Left lobe of liver (tissue), 2 donors: ENCODE measurements around the gene MCU. TPM values are rescaled to one million over a fixed set of nuclear protein-coding genes. Genes with fewer than 3 reads are reported as not detected.
"Not testable (repeated sequence)": the region's sequence is repeated elsewhere in the genome, so short reads cannot be mapped to it uniquely, and the experiment has no call there.

Experiments
- ATAC-seq: fragments of 200-7000 bp; cut with Tn5 transposase; one replicate; pipeline ENCODE4 v1.9.1; 2020; ENCODE audit warnings: mild to moderate bottlenecking, moderate library complexity
- DNase-seq: peaks from one replicate; pipeline ENCODE4 v3.0.0-alpha.2; 2020; ENCODE audit warnings: low spot score
- total RNA-seq: library from RNA; stranded (reverse); gene quantifications from one replicate; pipeline ENCODE4 v1.2.1, GENCODE V29; 2021
- donor health status: DM: no; HTN: no; CAD: no; lungs with moderate emphysema.
- donor health status: DM: no; HTN: yes; CAD: no.

MCU gene
- total RNA-seq, 1 donor from 2014 or later: 6.6 TPM

- DNase-seq (no peak), ATAC-seq (peak; percentile 19)
Measured at GRCh38 chr10:72887043-72887442, 195.1 kb downstream of the MCU start.

DNA sequence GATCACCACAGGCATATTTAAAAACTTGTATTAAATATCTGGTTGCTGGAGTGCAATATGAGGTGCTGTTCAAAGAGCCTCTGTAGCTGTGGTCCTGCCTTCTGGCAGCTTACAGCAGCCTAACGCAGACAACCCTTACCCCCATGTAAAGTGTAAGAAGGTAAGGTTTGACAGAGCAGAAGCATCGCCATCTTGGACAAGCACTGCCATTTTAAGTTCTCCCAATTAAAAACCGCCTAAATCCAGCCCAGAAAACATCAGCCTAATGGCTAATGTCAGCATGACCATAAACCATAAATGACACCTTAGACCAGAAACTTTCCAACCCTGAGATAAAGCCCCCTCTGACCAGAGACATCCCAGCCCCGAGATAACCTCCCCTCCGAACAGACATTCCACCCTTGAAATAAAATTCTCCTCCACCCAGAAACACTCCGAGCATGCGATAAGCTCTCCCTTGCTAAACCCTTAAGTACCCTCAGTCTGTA is 196.3 kb downstream of the MCU start:
- ATAC-seq: no peak
- no peak for DNase-seq

- DNase-seq: no peak
- ATAC-seq: no peak
Measured at GRCh38 chr10:72889391-72889831, 197.5 kb downstream of the MCU start.

DNA sequence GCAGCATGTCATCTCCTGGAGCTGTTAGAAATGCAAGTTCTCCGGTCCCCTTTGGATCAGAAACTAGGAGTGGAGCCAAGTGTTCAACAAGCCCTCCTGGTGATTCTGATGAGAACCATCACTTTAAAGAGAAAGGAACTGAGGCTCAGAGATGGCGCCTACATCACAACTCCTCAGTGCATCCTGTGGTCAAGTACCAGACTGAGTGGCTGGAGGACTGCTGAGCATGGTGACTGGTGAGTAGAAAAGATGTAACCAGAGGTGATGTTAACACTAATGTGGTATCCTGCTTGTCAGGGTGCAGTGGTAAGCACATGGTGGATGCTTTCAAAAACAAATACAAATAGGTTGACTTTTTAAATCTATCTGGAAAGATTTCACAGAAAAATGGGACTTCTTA is 198.1 kb downstream of the MCU start:
- DNase-seq (no peak), ATAC-seq (no peak)

- no peak for DNase-seq
- ATAC-seq: peak; percentile 58
Measured at GRCh38 chr10:72893136-72893798, 201.3 kb downstream of the MCU start, which contains the start of gene OIT3. OIT3 (plus strand) TSS chr10:72893739; CDS start chr10:72893799, 60 bp downstream.

DNA sequence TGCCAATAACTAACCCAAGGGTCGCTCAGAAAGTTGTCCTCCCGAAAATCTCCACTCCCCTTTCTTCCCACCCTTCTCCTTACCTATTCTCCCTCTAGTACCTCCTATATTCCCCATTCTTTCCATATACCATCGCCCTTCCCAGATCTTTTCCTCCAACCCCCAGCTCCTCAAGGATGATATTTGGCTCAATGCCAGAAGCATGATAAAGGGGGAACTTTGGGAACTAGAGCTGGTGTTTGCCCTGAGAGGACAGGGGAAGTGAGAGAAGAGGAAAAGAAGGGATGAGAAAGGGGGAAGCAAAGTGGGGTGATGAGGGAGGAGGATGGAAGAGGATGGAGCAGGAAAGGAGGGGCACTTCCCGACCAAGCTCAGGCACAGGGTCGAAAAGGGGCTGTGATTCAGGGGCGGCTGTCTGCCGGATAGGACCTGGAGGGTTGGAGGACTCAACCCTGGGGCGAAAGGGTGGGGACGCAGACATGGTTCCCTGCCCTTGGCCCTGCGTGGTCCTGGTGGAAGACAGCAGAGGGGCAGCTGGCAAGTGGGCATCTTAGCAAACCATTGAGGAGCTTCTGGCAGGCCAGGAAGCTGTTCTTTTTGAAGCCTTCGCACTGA is 203.4 kb downstream of the MCU start:
- no peak for ATAC-seq
- no peak for DNase-seq

GRCh38 chr10:72898616-72899015 is 206.7 kb downstream of the MCU start:
- DNase-seq (no peak), ATAC-seq (no peak)

- ATAC-seq (no peak), DNase-seq (no peak)
Measured at GRCh38 chr10:72899545-72899944, 207.6 kb downstream of the MCU start.

DNA sequence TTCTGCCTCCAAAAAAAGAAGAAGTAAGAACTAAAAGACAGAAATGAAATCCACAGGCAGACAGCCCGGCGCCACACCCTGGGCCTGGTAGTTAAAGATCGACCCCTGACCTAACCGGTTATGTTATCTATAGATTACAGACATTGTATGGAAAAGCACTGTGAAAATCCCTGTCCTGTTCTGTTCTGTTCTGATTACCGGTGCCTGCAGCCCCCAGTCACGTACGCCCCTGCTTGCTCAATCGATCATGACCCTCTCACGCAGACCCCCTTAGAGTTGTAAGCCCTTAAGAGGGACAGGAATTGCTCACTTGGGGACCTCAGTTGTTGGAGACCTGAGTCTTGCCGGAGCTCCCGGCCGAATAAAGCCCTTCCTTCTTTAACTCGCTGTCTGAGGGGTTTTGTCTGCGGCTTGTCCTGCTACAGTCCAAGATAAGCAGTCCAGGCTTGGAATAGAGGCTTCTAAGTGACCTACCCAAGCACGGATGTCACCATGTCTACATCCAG is 212.1 kb downstream of the MCU start:
- not testable (repeated sequence) for DNase-seq, ATAC-seq

GRCh38 chr10:72904806-72905205 is 212.9 kb downstream of the MCU start:
- ATAC-seq: no peak

DNA sequence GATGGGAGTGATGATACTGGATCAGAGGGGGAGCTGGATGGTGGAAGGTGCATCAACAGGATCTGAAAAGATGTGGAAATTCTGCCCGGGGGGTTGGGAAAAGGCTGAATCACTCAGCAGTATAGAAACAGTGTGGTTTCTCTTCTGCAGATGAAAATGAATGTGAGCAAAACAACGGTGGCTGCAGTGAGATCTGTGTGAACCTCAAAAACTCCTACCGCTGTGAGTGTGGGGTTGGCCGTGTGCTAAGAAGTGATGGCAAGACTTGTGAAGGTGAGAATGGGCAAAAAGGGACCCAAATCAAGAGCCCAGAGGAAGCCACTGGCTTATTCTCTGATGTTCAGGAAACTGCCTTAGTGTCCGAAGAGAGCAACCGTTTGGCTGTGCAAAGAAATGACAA is 214.5 kb downstream of the MCU start:
- no peak for DNase-seq
- no peak for ATAC-seq

More at GRCh38 chr10:72904806-72905205, 212.9 kb downstream of the MCU start:
- DNase-seq: no peak

- DNase-seq (no peak), ATAC-seq (no peak)
Measured at GRCh38 chr10:72910705-72911104, 218.8 kb downstream of the MCU start.

GRCh38 chr10:72911758-72912157 is 219.8 kb downstream of the MCU start:
- ATAC-seq: no peak
- DNase-seq: no peak

- ATAC-seq (no peak), DNase-seq (no peak)
Measured at GRCh38 chr10:72912736-72913135, 220.8 kb downstream of the MCU start.

GRCh38 chr10:72913287-72913686 is 221.3 kb downstream of the MCU start:
- ATAC-seq (no peak), DNase-seq (no peak)

GRCh38 chr10:72917201-72917600 is 225.3 kb downstream of the MCU start:
- not testable (repeated sequence) for DNase-seq, ATAC-seq

DNA sequence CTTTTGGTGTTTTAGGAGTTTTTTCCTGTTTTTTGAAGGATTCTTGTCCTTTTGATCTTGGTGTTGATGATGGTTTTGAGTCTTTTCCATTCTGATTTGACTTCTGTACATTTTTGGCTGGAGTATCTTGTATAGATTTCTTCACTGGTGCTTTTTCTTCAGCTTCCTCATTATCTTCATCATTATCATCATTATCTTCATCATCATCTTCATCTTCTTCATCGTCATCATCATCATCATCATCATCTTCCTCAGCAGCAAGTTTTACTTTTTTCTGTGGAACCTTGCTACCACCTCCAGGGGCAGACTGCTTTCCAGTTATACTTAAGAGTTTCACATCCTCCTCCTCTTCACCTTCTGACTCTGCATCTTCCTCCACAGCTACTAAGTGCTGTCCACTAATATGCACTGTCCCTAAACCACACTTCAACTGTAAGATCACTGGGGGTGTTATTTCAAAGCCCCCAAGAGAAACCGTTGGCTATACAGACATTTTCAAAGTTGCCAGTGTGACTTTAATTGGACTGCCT is 225.9 kb downstream of the MCU start:
- not testable (repeated sequence) for ATAC-seq, DNase-seq

GRCh38 chr10:72918352-72918751 is 226.4 kb downstream of the MCU start:
- ATAC-seq: no peak
- DNase-seq: no peak

GRCh38 chr10:72921147-72921683 is 229.3 kb downstream of the MCU start:
- not testable (repeated sequence) for DNase-seq, ATAC-seq

GRCh38 chr10:72924351-72924750 is 232.4 kb downstream of the MCU start:
- DNase-seq (no peak), ATAC-seq (no peak)

DNA sequence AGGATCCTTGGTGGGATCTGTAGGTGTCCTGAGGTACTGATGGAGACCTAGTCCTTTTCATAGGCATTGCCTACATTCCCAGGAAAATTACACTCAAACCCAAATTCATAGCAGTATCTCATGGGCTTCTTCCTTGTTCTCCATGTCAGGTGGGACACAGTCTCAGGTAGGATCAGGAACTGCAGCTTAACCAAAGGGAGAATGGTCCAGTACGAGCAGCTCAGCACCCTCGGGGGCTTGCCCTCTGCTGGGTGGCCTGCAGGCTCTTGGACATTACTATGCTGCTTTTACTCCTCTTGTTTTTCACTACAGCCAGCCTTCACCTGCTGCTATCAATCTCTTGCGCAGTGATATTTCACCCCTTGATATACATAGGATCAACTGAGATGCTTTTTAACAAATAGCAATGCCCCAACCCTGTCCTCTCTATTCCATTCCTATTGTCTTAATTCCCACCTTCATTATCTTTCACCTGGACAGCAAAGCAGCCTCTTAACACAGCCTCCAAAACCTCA is 234.1 kb downstream of the MCU start:
- no peak for ATAC-seq

More for the DNA sequence above, 234.1 kb downstream of the MCU start:
- no peak for DNase-seq
